Thyroid gland (tissue), 4 donors: Measurements from ENCODE around the gene TMEM18.

Experiments
- POLR2A ChIP-seq, 2 donors: fragments of 450-650 bp; IDR thresholded peaks; one replicate each; pipeline ENCODE4 v1.6.1; 2017; ENCODE audit warnings: antibody characterized with exemption in 2 of 2, mild to moderate bottlenecking in 2 of 2, moderate library complexity in 1 of 2
- TF ChIP-seq, protein P1 (sequence below), 6 experiments: fragments of 200-600 bp in 3 of 6; fragments of 450-650 bp in 3 of 6; sonication (generic) in 3 of 6; IDR thresholded peaks; one replicate each; pipeline ENCODE4 v1.5.1; 2016 to 2019; ENCODE audit warnings: antibody characterized with exemption in 6 of 6, mild to moderate bottlenecking in 2 of 6, inconsistent platforms in 1 of 6, moderate library complexity in 1 of 6

DNA sequence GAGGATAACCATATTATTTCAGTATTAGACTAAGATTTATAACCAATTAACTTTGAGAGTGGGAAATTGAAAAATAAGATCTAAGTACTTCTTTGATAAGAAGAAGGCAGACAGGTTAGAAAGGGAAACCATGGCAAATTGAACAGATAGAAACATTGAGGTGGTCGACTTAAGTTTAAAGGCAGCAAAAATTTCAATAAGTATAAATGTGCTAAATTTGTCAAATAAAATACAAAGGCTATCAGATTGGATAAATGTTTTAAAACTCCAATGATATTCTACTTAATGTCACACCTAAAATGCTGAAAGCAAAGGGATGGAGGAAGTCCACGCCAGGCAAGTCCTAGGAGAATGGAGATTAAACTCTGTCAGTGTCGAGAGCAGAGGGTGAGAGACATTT lies 59.2 kb downstream of the TMEM18 start:
- TF ChIP-seq, protein P1, sequence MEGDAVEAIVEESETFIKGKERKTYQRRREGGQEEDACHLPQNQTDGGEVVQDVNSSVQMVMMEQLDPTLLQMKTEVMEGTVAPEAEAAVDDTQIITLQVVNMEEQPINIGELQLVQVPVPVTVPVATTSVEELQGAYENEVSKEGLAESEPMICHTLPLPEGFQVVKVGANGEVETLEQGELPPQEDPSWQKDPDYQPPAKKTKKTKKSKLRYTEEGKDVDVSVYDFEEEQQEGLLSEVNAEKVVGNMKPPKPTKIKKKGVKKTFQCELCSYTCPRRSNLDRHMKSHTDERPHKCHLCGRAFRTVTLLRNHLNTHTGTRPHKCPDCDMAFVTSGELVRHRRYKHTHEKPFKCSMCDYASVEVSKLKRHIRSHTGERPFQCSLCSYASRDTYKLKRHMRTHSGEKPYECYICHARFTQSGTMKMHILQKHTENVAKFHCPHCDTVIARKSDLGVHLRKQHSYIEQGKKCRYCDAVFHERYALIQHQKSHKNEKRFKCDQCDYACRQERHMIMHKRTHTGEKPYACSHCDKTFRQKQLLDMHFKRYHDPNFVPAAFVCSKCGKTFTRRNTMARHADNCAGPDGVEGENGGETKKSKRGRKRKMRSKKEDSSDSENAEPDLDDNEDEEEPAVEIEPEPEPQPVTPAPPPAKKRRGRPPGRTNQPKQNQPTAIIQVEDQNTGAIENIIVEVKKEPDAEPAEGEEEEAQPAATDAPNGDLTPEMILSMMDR (IDR thresholded peaks at IDR 0.05) = no peak
- TF ChIP-seq POLR2A (IDR thresholded peaks at IDR 0.05) = no peak
